Memory B cell (primary cell): Measurements from ENCODE around the gene CDON.
"Not testable (repeated sequence)": the region's sequence is repeated elsewhere in the genome, so short reads cannot be mapped to it uniquely, and the experiment has no call there.

ENCODE experiments used
- ATAC-seq: fragments of 150-1000 bp; cut with Tn5 transposase; 2 replicates; pipeline ENCODE4 v1.10.0; 2021; ENCODE audit warnings: low read depth, mild to moderate bottlenecking, moderate library complexity
- DNase-seq, 2 donors: peaks; one replicate each; pipeline ENCODE4 v3.0.0; 2022; ENCODE audit warnings: low spot score in 2 of 2
- H3K27ac Mint-ChIP-seq: one replicate; pipeline ENCODE4 v1.8.0; 2022; ENCODE audit warnings: mild to moderate bottlenecking, moderate library complexity, mixed read lengths
- H3K27me3 Mint-ChIP-seq: one replicate; pipeline ENCODE4 v1.8.0; 2022; ENCODE audit warnings: mixed read lengths
- H3K36me3 Mint-ChIP-seq: one replicate; pipeline ENCODE4 v1.8.0; 2022; ENCODE audit warnings: mild to moderate bottlenecking, mixed read lengths
- H3K4me1 Mint-ChIP-seq: one replicate; pipeline ENCODE4 v1.8.0; 2022; ENCODE audit warnings: mixed read lengths
- H3K4me3 Mint-ChIP-seq: one replicate; pipeline ENCODE4 v1.8.0; 2022; ENCODE audit warnings: mild to moderate bottlenecking, moderate library complexity, mixed read lengths
- H3K9me3 Mint-ChIP-seq: one replicate; pipeline ENCODE4 v1.8.0; 2022; ENCODE audit warnings: mixed read lengths

Gene CDON

DNA sequence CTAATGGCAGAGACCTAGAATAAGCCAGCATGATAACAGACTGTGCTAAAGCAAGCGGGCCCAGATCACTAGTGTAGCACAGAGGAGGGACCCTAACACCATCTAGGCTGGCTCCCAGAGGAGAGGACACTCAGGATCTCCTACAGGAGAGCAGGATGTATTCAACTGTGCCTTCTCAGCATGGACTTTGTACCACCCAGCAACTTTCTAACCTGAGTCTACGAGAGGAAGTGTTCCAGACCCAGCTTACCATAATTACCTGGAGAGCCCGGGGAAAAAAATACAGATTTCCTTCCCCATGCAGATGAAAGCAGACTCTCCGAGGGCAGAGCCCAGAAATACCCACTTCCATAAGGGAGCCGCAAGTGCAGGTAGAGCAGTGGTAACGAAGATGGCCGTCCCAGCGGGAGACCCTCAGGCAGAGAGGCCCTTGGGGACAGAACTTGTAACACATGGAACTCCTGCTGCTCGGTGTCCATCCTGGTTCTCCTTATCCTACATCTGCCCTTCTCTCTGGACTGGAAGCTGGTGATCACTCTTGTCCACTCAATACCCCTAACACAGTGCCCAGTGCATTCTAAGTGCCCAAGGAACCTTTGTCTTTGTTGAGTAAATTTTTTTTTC lies 138.2 kb downstream of the CDON start:
- H3K4me3 Mint-ChIP-seq, result no peak overlapping the region

DNA sequence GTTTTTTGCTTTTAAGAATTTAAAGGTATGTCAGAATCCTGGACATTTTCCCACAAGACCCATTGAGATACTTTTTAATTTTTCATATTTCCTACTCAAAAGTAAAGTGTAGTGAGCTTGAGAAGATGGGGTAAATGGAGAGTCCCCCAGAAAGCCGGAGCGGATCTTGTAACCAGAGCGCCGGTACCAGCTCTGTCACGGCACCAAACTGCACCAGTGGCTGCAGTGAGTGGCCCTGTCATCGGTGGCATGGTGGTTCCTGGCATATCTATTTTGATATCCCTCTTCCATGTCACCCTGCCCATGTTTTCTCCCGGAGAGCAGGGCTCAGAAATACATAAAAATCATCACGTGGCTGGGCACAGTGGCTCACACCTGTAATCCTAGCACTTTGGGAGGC lies 139.0 kb downstream of the CDON start:
- Mint-ChIP-seq H3K4me3 (no peak overlapping the region), H3K36me3 (no peaks in the 10 kb centered on the region), H3K9me3 (no peaks in the 10 kb centered on the region), H3K27ac (no peak overlapping the region), H3K27me3 (peaks cover 16% of the 10 kb centered on the region), H3K4me1 (no peaks in the 10 kb centered on the region)
- ATAC-seq (no peak), DNase-seq (no peak)

More for the DNA sequence above, 138.2 kb downstream of the CDON start:
- no peak for DNase-seq
- Mint-ChIP-seq H3K27me3 (peaks cover 14% of the 10 kb centered on the region), H3K36me3 (no peaks in the 10 kb centered on the region), H3K27ac (no peak overlapping the region), H3K4me1 (no peaks in the 10 kb centered on the region), H3K9me3 (no peaks in the 10 kb centered on the region)
- ATAC-seq, result no peak

DNA sequence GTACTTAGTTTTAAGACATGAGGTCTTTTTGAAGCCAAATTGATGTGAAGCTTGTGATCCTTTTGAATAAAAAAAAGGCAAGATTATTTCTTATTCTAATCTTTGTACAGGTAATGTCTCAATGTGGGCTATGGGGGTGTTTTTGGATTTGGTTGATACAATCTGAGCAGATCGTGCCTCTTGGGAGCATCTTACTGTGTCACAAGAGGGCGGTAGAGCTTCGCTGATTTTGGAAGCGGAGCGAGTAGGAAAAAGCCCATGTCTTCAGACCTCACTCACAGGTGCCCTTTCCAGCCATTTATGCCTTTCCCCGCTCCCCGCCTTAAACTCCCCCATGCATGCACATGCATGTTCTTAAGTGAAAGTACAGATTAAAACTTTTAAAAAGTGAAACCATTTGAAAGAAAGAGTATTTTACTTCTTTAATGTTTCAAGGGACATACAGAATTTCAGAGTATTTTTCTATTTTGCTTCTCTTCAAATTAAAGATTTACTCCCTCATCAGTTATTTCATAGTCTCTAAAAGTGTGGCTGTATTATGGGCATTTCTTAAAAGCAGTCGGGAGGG lies 139.6 kb downstream of the CDON start:
- no peaks in the 10 kb centered on the region for H3K4me1 Mint-ChIP-seq
- no peak overlapping the region for H3K4me3 Mint-ChIP-seq
- peaks cover 16% of the 10 kb centered on the region for H3K27me3 Mint-ChIP-seq
- peak in 1 of 2 donors; percentile 41 for DNase-seq
- peak; percentile 77 for ATAC-seq
- no peak overlapping the region for H3K27ac Mint-ChIP-seq
- no peaks in the 10 kb centered on the region for H3K9me3 Mint-ChIP-seq
- no peaks in the 10 kb centered on the region for H3K36me3 Mint-ChIP-seq

DNA sequence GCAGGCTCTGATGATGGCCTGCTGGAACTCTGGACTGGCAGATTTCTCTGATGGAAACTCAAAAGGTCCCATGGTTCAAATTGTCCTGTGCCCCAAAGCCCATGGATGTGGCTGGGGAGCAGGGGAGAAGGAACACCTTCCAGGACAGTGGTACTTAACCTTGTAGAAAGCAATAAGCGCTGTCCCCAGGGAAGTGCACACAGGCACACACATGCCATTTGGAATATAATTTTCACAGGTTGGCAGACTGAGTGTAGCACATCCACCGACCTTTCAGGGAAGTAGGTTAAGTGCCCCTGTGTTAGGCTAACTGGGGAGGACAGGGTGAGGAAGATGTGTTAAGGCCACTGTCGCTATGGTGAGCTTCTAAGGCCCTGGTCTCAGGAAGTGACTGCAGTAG lies 140.5 kb downstream of the CDON start:
- Mint-ChIP-seq H3K9me3 (no peaks in the 10 kb centered on the region), H3K27ac (no peak overlapping the region), H3K4me3 (no peak overlapping the region), H3K4me1 (no peaks in the 10 kb centered on the region), H3K36me3 (no peaks in the 10 kb centered on the region), H3K27me3 (peaks cover 16% of the 10 kb centered on the region)
- DNase-seq (no peak), ATAC-seq (no peak)

DNA sequence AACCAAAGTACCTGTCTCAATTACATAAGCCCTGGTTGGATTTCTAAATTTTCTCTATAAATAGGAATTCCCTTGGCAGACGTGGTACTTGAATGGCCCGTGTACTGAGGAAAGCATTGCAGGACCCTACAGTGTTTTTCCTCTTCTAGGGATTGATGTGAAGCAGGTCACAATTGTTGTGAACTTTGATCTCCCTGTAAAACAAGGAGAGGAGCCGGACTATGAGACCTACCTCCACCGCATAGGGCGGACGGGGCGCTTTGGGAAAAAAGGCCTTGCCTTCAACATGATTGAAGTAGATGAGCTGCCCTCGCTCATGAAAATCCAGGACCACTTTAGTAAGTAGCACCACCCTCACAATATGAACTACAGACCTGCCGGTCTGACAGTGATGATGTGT lies 141.6 kb downstream of the CDON start:
- Mint-ChIP-seq H3K27ac (no peak overlapping the region), H3K36me3 (no peaks in the 10 kb centered on the region), H3K27me3 (peaks cover 16% of the 10 kb centered on the region), H3K4me1 (no peaks in the 10 kb centered on the region), H3K4me3 (no peak overlapping the region), H3K9me3 (no peaks in the 10 kb centered on the region)
- DNase-seq, result no peak
- no peak for ATAC-seq

DNA sequence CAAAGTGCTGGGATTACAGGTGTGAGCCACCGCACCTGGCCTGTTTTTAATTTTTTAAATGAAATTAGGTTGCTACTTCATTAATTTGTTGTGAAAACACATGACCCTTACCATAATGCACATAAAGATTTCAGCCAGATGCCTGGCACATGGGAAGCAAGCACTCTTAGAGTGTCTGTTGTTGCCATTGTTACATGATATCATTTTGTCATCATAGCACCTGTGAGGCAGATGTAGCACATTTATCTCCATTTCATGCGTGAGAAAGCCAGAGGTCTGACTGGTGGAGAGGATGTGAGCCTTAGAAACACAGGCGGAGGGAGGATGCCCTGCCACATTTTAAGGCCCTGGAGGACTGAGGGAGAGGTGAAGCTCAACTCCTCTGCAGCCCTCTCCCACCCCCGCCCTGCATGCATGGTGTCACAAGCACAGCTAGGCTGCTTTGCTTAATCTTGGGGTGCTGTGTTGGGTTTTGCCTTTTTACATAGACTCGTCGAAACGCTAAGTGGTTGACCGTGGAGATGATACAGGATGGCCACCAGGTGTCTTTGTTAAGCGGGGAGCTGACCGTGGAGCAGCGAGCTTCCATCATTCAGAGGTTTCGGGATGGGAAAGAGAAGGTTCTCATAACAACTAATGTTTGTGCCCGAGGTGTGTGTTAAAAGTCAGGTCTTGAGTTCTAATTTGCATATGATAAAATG lies 144.4 kb downstream of the CDON start:
- Mint-ChIP-seq H3K4me3 (no peak overlapping the region), H3K27me3 (peaks cover 13% of the 10 kb centered on the region), H3K36me3 (no peaks in the 10 kb centered on the region), H3K9me3 (no peaks in the 10 kb centered on the region), H3K4me1 (no peaks in the 10 kb centered on the region), H3K27ac (no peak overlapping the region)
- ATAC-seq (no peak), DNase-seq (no peak)

DNA sequence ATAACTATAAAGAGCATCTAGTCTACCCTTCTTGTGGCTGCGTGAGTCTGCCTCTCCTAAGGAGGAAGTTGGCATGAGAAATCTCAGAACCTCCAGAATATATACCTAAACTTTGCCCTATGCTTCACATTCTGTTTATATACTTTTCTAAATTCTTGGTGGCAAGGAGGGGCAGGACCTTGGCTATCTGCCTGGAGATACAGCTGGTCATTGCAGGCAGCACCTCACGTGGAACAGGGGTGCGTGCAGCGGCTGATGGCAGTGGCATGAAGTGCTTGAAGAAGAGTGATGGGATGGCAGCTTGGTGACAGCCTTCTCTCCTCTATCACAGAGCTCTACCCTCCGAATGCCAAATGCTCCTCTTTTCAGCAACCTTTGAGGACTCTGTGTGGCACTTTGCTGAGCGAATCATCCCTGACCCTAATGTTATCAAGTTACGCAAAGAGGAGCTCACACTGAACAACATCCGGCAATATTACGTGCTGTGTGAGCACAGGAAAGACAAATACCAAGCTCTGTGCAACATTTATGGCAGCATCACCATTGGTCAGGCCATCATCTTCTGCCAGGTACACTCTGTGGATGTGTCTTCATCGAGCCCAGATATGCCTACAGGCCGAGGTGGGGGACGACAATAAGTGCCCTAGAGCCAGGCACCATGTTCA lies 145.9 kb downstream of the CDON start:
- DNase-seq (no peak), ATAC-seq (no peak)
- Mint-ChIP-seq H3K9me3 (no peaks in the 10 kb centered on the region), H3K27me3 (peaks cover 13% of the 10 kb centered on the region), H3K36me3 (no peaks in the 10 kb centered on the region), H3K4me1 (no peaks in the 10 kb centered on the region), H3K27ac (no peak overlapping the region), H3K4me3 (no peak overlapping the region)

DNA sequence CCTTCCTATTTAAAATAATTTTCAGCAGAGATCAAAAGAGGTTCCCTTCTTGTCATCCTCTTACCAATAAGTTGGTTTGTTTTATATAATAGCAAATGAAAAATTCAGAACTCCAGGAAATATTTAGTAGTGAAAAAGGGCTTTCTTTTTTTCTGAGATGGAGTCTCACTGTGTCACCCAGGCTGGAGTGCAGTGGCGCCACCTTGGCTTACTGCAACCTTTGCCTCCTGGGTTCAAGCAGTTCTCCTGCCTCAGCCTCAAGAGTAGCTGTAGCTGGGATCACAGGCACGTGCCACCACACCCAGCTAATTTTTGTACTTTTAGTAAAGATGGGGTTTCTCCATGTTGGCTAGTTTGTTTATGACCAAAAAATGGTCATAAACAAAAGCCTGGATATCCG lies 148.1 kb downstream of the CDON start:
- H3K4me3 Mint-ChIP-seq, H3K36me3 Mint-ChIP-seq, H3K9me3 Mint-ChIP-seq, H3K4me1 Mint-ChIP-seq, DNase-seq, ATAC-seq, H3K27ac Mint-ChIP-seq: not testable (repeated sequence)
- peaks cover 18% of the 10 kb centered on the region for H3K27me3 Mint-ChIP-seq

DNA sequence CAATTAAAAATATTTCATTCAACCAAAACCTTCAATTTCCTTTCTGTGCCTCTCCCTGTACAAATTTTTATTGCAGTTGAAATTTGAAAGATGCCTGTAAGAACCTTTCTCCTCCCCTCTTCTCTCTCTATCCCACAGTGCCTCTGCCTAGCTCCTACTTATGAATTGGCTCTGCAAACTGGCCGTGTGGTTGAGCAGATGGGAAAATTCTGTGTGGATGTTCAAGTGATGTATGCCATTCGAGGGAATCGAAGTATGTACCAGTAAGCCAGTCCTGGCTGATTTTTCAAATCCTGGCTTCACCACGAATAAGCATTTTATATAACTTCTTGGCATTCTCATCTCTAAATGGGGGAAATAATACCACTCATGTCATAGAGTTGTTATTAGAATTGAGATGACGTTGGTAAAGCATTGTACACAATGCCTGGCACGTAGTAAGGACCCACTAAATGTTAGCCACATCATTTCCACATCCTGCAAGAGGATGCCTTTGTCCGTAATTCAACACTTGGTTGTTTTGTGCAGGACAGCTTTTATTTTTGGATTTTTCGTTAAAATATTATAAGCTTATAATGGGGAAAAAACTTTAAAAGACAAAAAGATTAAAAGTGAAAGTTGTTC lies 152.3 kb downstream of the CDON start:
- H3K27me3 Mint-ChIP-seq, result peaks cover 15% of the 10 kb centered on the region
- DNase-seq (no peak), ATAC-seq (no peak)
- H3K27ac Mint-ChIP-seq, result no peak overlapping the region
- H3K4me1 Mint-ChIP-seq, result no peaks in the 10 kb centered on the region
- no peaks in the 10 kb centered on the region for H3K9me3 Mint-ChIP-seq
- H3K4me3 Mint-ChIP-seq, result no peak overlapping the region
- H3K36me3 Mint-ChIP-seq, result no peaks in the 10 kb centered on the region
